Epithelial cell of esophagus (primary cell): ENCODE measurements around the gene MYO1B.
"Not testable (repeated sequence)": the region's sequence is repeated elsewhere in the genome, so short reads cannot be mapped to it uniquely, and the experiment has no call there.

Experiments used
- DNase-seq: peaks from one replicate; pipeline ENCODE4 v3.0.0; 2010; ENCODE audit warnings: low read depth
- H3K4me3 ChIP-seq: 2 replicates; pipeline ENCODE4 v1.5.1; 2011; ENCODE audit warnings: mild to moderate bottlenecking, low read length, control low read depth
- CTCF ChIP-seq: IDR thresholded peaks from 2 replicates; pipeline ENCODE4 v1.5.1; 2011; ENCODE audit warnings: low read depth, mild to moderate bottlenecking, low read length, control low read depth, inconsistent platforms; ENCODE audit not compliant: insufficient read depth; ENCODE audit errors: missing control alignments

Gene MYO1B

DNA sequence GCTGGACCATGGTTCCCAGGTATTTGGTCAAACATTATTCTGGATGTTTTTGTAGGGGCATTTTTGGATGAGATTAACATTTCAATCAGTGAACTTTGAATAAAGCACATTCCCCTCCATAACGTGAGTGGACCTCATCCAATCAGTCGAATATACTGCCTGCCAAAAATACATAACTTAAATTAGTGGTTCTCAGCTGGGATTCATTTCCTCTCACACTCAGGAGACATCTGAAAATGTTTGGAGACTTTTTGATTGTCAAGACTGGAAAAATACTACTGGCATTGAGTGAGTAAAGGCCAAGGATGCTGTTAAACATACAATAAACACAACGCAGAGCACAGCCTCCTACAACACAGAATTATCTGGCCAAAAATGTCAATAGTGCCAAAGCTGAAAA is 198.2 kb downstream of the MYO1B start:
- H3K4me3 ChIP-seq: no peak overlapping the region
- no peak for TF ChIP-seq CTCF
- DNase-seq: no peak

DNA sequence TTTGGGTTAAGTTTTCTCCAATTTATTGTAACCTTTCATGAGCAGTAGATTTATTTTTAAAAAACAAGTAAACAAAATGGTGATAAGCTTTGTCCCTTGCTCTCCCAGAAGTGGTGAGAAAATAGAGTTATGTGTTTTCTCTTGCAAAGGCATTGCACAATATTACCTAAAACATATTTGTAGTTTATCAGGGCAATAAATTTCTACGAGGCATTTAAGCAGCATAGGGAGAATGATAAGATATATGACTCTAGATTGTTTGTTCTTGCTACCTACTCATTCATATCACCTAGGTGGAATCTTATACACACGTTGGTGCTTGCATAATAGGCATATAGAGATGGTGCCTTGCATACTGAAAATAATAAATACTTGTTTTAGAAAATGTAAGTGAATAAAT is 201.7 kb downstream of the MYO1B start:
- TF ChIP-seq CTCF: no peak
- no peak for DNase-seq
- no peak overlapping the region for H3K4me3 ChIP-seq

GRCh38 chr2:191451116-191451515 is 205.9 kb downstream of the MYO1B start:
- DNase-seq: no peak
- no peak for TF ChIP-seq CTCF
- H3K4me3 ChIP-seq: no peak overlapping the region

GRCh38 chr2:191452065-191452464 is 206.9 kb downstream of the MYO1B start:
- no peak for TF ChIP-seq CTCF
- no peak overlapping the region for H3K4me3 ChIP-seq
- no peak for DNase-seq

DNA sequence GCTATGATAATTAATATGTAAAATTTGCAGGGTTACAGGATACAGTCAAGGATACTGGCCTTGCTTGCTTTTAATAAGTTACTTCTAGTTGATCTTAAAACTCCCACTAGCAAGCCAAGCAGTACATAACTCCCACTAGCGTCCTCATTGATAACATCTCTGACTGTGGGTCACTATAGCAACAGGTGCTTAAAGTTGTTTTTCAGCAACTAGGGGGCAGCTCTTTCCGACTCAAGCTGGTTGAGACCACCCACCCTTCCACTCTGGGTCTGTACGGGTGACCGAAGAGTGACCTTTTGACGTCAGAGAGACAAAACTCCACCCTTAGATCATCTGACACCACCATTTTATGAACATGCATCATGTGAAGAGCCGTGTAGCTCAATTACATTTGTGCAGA is 208.6 kb downstream of the MYO1B start:
- H3K4me3 ChIP-seq: no peak overlapping the region
- DNase-seq: no peak
- no peak for TF ChIP-seq CTCF

GRCh38 chr2:191456506-191456905 is 211.3 kb downstream of the MYO1B start:
- H3K4me3 ChIP-seq: not testable (repeated sequence)

DNA sequence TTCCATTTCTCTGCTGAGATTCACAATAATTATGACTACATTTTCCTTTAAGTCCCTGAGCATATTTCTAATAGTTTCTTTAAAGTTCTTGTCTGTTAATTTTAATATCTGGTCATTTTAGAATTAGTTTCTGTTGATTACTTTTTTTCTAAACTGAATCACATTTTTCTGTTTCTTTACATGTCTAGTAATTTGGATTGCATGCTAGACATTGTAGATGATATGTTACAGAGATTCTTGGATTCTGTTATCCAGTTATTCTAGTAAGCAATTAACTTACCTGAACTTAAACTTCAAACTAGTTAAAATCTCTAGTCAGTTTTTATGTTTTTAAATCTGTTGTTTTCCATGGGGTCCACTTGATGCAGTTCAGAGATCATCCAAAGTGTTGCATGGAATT is 214.0 kb downstream of the MYO1B start:
- no peak for DNase-seq

More at GRCh38 chr2:191456506-191456905, 211.3 kb downstream of the MYO1B start:
- DNase-seq: not testable (repeated sequence)

More for the DNA sequence above, 214.0 kb downstream of the MYO1B start:
- no peak overlapping the region for H3K4me3 ChIP-seq
- TF ChIP-seq CTCF: no peak
